ENCODE measurements around the gene SMARCC1.
"Not testable (repeated sequence)": the region's sequence is repeated elsewhere in the genome, so short reads cannot be mapped to it uniquely, and the experiment has no call there.

The SMARCC1 gene

DNA sequence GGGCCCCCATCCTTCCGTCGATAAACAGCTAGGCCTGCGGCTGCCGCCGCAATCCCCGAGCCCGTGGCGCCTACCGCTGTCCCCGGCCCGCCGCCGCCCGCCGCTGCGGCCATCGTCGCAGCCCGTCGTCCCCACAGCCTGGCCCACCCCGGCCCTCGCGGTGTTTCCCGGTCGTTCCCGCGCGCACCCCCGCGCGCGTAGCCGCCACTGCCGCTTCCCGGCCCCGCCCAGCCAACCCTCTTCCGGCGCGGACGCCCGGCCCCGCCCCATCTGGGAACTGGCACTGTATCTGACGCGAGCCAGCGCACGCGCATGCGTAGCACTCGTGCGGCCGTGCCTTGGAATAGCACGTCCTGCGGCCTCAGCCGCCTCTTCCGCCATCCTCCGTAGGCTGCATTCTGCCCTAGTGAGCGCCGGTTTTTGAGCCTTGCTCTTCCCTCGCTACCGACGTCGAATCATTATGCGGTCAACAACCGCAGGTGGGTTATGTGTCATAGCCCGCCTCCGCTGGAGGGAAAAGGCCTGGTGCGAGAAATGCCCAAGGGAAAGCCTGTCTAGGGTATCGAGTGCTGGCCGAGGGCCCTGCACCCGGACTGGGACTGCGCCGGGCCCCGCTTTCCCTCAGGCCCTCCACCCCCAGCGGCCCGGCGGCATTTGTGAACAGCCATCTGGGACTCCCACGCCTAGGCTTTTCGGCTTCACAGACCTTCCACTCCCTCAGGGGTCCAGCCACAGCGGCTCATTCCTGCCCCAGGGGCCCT lies at the start of gene SMARCC1:
Gene SMARCC1 (minus strand): TSS at position 209 of the 761 bp plus-strand sequence. CDS start 96 bp downstream, at position 113.
- TF ChIP-seq, protein P1, sequence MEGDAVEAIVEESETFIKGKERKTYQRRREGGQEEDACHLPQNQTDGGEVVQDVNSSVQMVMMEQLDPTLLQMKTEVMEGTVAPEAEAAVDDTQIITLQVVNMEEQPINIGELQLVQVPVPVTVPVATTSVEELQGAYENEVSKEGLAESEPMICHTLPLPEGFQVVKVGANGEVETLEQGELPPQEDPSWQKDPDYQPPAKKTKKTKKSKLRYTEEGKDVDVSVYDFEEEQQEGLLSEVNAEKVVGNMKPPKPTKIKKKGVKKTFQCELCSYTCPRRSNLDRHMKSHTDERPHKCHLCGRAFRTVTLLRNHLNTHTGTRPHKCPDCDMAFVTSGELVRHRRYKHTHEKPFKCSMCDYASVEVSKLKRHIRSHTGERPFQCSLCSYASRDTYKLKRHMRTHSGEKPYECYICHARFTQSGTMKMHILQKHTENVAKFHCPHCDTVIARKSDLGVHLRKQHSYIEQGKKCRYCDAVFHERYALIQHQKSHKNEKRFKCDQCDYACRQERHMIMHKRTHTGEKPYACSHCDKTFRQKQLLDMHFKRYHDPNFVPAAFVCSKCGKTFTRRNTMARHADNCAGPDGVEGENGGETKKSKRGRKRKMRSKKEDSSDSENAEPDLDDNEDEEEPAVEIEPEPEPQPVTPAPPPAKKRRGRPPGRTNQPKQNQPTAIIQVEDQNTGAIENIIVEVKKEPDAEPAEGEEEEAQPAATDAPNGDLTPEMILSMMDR (IDR thresholded peaks at IDR 0.05; ENCODE audit: low read depth, low read length): no peak
- TF ChIP-seq EZH2phosphoT487 (IDR thresholded peaks at IDR 0.05; ENCODE audit: low read depth): no peak
- H4K20me1 ChIP-seq (ENCODE audit: insufficient read depth, low read length): peaks cover 24% of the 10 kb centered on the region
- peak within 1 kb of the TSS; percentile 89 for H3K4me2 ChIP-seq (ENCODE audit: low read length)
- peaks cover 8% of the 10 kb centered on the region for H3K36me3 ChIP-seq (replicated peaks; ENCODE audit: low read depth, low read length)
- no peaks in the 10 kb centered on the region for H3K27me3 ChIP-seq (ENCODE audit: low read depth, low read length)
- H2AFZ ChIP-seq (ENCODE audit: low read depth, low read length): peak within 1 kb of the TSS; percentile 58; the same call in 1 of the 2 replicates
- H3K4me1 ChIP-seq (ENCODE audit: low read length): peaks cover 22% of the 10 kb centered on the region
- H3K27ac ChIP-seq (ENCODE audit: low read length): peak within 1 kb of the TSS; percentile 83
- H3K79me2 ChIP-seq (ENCODE audit: low read length): peaks cover 60% of the 10 kb centered on the region
- H3K9ac ChIP-seq (ENCODE audit: low read length): peak within 1 kb of the TSS; percentile 97
- peak within 1 kb of the TSS; percentile 92 for H3K4me3 ChIP-seq (ENCODE audit: low read length)
- no peaks in the 10 kb centered on the region for H3K9me3 ChIP-seq (ENCODE audit: insufficient read depth, low read length)

DNA sequence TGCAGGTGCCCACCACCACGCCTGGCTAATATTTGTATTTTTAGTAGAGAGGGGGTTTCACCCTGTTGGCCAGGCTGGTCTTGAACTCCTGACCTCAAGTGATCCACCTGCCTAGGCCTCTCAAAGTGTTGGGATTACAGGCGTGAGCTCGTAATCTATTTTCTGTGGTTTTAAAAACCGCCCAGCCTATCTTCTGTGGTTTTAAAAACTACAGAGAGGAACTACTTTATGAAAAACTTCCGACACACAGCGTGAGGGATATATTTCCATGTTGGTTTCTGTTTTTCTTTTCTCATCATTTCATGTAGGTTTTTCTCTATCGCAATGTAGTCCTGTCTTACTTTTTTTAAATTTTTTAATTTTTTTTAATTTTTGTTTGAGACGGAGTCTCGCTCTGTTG lies 47.8 kb upstream of the SMARCC1 start:
- H3K4me1 ChIP-seq (ENCODE audit: low read length): peaks cover 14% of the 10 kb centered on the region

DNA sequence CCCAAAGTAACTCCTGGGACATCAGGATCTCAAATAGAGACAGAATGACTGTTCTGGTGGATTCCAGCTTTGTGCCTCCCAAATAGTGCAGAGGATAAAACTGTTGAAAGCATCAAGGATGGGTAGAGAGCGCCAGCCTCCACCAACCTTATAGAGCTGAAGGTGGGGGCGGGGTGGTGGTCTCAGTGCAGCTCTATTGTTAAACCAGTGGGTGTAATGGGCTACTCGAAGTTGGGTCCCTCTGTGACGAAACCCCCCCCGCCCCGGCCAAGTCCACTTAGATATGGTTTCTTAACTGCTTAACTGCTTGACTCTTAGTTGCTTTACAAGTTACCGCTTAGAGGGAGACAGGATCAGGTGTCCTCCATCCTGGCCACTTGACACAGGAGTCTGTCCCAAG lies 43.9 kb upstream of the SMARCC1 start:
- Histone ChIP-seq H3K36me3 (replicated peaks; ENCODE audit: low read depth, low read length) (peaks cover 33% of the 10 kb centered on the region), H2AFZ (ENCODE audit: low read depth, low read length) (no peak overlapping the region), H3K9ac (ENCODE audit: low read length) (peak overlapping the region; percentile 85), H3K27ac (ENCODE audit: low read length) (0 out of 2 replicates have a peak overlapping the region, but pooled peaks have one; percentile 43), H3K9me3 (ENCODE audit: insufficient read depth, low read length) (no peaks in the 10 kb centered on the region), H4K20me1 (ENCODE audit: insufficient read depth, low read length) (0 out of 2 replicates have a peak, but pooled peaks cover 7% of the 10 kb centered on the region), H3K4me1 (ENCODE audit: low read length) (peaks cover 17% of the 10 kb centered on the region), H3K4me2 (ENCODE audit: low read length) (peak overlapping the region; percentile 79), H3K4me3 (ENCODE audit: low read length) (peak overlapping the region; percentile 89), H3K79me2 (ENCODE audit: low read length) (peaks cover 46% of the 10 kb centered on the region), H3K27me3 (ENCODE audit: low read depth, low read length) (no peaks in the 10 kb centered on the region)
- TF ChIP-seq, protein P1 (IDR thresholded peaks at IDR 0.05; ENCODE audit: low read depth, low read length): no peak
- no peak for TF ChIP-seq EZH2phosphoT487 (IDR thresholded peaks at IDR 0.05; ENCODE audit: low read depth)

More for the DNA sequence above, 47.8 kb upstream of the SMARCC1 start:
- not testable (repeated sequence) for H3K27ac ChIP-seq (ENCODE audit: low read length); H3K27me3 ChIP-seq (ENCODE audit: low read depth, low read length); H3K9ac ChIP-seq (ENCODE audit: low read length); H2AFZ ChIP-seq (ENCODE audit: low read depth, low read length); H3K4me2 ChIP-seq (ENCODE audit: low read length); H3K4me3 ChIP-seq (ENCODE audit: low read length); H3K9me3 ChIP-seq (ENCODE audit: insufficient read depth, low read length); H4K20me1 ChIP-seq (ENCODE audit: insufficient read depth, low read length)
- Histone ChIP-seq H3K36me3 (replicated peaks; ENCODE audit: low read depth, low read length) (peaks cover 52% of the 10 kb centered on the region), H3K79me2 (ENCODE audit: low read length) (peaks cover 44% of the 10 kb centered on the region)

DNA sequence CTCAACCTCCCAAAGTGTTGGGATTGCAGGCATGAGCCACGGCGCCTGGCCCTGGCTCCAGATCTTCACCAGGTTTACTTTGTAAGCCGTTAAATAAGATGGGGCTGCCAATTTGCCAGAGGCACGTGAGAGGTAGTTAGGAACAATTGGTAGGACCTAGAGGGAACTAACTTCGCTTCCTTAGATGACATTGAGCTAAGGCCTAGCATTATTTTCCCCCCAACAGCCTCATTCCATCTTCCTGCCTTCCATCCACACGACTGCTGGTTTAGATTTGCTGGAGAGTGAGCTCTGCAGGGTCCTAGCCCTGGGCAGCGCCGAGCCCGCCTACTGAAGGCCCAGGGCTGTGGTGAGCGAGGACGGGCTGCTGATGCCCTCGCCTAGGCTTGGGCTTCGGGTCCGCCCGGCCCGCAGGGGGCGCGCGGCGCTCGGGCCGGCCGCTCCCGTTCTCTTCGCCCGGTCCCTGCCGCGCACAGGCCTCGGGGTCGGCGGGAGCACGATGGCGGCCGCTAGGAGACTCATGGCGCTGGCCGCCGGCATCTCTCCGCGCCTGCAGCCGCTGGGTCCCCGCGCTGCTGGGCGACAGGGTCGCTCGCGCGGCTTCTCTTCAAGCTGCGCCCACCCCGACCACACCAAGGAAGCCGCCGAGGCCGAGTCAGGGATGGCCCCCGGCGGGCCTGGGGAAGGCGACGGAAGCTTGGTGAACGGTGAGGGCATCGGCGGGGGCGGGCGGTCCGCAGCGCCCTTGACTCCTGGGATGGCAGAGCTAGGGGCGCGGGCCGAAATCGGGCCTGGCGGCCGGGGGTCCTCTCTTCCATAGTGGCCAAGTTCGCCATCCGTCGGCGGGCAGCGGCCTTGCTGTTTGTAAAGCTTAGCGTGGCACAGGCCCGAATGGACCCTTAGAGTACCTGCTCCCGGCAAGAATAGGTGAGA lies 43.1 kb upstream of the SMARCC1 start:
- Histone ChIP-seq H3K27ac (ENCODE audit: low read length) (peak overlapping the region; percentile 43), H3K36me3 (replicated peaks; ENCODE audit: low read depth, low read length) (peaks cover 37% of the 10 kb centered on the region), H3K79me2 (ENCODE audit: low read length) (peaks cover 46% of the 10 kb centered on the region)

More for the DNA sequence above, 43.1 kb upstream of the SMARCC1 start:
- H3K27me3 ChIP-seq (ENCODE audit: low read depth, low read length): no peaks in the 10 kb centered on the region
- peak overlapping the region; percentile 85 for H3K9ac ChIP-seq (ENCODE audit: low read length)
- H3K4me2 ChIP-seq (ENCODE audit: low read length): peak overlapping the region; percentile 79
- H4K20me1 ChIP-seq (ENCODE audit: insufficient read depth, low read length): 0 out of 2 replicates have a peak, but pooled peaks cover 7% of the 10 kb centered on the region
- peaks cover 17% of the 10 kb centered on the region for H3K4me1 ChIP-seq (ENCODE audit: low read length)
- H2AFZ ChIP-seq (ENCODE audit: low read depth, low read length): peak overlapping the region; percentile 85
- no peaks in the 10 kb centered on the region for H3K9me3 ChIP-seq (ENCODE audit: insufficient read depth, low read length)
- TF ChIP-seq, protein P1 (IDR thresholded peaks at IDR 0.05; ENCODE audit: low read depth, low read length): peak; percentile 90
- no peak for TF ChIP-seq EZH2phosphoT487 (IDR thresholded peaks at IDR 0.05; ENCODE audit: low read depth)
- peak overlapping the region; percentile 89 for H3K4me3 ChIP-seq (ENCODE audit: low read length)

All from OCI-LY3 (cell line).